ENCODE data around the gene UBAC2.
"Not testable (repeated sequence)": the region's sequence is repeated elsewhere in the genome, so short reads cannot be mapped to it uniquely, and the experiment has no call there.

UBAC2 gene

GRCh38 chr13:99403458-99403971 is 202.9 kb downstream of the UBAC2 start:
- DNase-seq (ENCODE audit: low read depth), result no peak
- no peak overlapping the region for H3K4me3 ChIP-seq (ENCODE audit: low read depth, low read length)
- TF ChIP-seq, protein P1, sequence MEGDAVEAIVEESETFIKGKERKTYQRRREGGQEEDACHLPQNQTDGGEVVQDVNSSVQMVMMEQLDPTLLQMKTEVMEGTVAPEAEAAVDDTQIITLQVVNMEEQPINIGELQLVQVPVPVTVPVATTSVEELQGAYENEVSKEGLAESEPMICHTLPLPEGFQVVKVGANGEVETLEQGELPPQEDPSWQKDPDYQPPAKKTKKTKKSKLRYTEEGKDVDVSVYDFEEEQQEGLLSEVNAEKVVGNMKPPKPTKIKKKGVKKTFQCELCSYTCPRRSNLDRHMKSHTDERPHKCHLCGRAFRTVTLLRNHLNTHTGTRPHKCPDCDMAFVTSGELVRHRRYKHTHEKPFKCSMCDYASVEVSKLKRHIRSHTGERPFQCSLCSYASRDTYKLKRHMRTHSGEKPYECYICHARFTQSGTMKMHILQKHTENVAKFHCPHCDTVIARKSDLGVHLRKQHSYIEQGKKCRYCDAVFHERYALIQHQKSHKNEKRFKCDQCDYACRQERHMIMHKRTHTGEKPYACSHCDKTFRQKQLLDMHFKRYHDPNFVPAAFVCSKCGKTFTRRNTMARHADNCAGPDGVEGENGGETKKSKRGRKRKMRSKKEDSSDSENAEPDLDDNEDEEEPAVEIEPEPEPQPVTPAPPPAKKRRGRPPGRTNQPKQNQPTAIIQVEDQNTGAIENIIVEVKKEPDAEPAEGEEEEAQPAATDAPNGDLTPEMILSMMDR (conservative IDR thresholded peaks at IDR 0.05; ENCODE audit: low read depth, low read length), result no peak

DNA sequence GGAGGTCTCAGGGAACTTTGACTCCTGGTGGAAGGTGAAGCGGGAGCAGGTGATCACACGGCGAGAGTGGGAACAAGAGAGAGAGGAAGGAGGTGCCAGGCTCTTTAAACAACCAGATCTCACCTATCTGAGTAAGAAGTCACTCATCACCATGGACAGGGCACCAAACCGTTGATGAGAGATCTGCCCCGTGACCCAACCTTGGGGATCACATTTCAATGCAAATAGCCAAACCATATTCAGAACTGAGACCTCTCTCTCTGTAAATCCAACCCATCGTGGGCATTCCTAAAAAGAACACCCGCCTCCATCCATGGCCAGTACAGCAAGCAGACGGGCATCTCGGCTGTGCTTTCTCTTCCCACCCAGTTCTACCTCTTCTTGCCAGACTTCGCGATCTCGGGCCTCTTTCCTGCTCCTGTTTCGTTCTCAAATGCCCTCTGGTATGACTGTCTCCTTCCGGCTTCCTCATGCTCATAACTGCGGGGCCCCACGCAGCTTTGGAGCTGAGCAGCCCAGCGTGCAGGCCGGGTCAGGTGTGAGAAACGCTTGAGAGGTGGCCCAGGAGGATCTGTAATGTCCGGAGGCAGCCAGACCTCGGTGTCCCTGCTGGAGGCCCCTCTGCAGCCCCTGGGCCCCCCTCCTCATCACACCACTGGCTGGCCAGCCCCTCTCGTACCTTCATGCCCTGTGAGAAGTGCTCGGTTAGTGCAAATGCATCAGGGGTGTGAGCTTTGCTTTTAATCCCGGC is 203.5 kb downstream of the UBAC2 start:
- DNase-seq (ENCODE audit: low read depth), result no peak
- TF ChIP-seq, protein P1 (conservative IDR thresholded peaks at IDR 0.05; ENCODE audit: low read depth, low read length), result no peak
- no peak overlapping the region for H3K4me3 ChIP-seq (ENCODE audit: low read depth, low read length)

- no peak overlapping the region for H3K4me3 ChIP-seq (ENCODE audit: low read depth, low read length)
- no peak for DNase-seq (ENCODE audit: low read depth)
- TF ChIP-seq, protein P1 (conservative IDR thresholded peaks at IDR 0.05; ENCODE audit: low read depth, low read length), result no peak
Measured at GRCh38 chr13:99405966-99406365, 205.3 kb downstream of the UBAC2 start.

- H3K4me3 ChIP-seq (ENCODE audit: low read depth, low read length), result no peak overlapping the region
- peak; percentile 25 for DNase-seq (ENCODE audit: low read depth)
- TF ChIP-seq, protein P1 (conservative IDR thresholded peaks at IDR 0.05; ENCODE audit: low read depth, low read length), result no peak
Measured at GRCh38 chr13:99406799-99407201, 206.1 kb downstream of the UBAC2 start.

DNA sequence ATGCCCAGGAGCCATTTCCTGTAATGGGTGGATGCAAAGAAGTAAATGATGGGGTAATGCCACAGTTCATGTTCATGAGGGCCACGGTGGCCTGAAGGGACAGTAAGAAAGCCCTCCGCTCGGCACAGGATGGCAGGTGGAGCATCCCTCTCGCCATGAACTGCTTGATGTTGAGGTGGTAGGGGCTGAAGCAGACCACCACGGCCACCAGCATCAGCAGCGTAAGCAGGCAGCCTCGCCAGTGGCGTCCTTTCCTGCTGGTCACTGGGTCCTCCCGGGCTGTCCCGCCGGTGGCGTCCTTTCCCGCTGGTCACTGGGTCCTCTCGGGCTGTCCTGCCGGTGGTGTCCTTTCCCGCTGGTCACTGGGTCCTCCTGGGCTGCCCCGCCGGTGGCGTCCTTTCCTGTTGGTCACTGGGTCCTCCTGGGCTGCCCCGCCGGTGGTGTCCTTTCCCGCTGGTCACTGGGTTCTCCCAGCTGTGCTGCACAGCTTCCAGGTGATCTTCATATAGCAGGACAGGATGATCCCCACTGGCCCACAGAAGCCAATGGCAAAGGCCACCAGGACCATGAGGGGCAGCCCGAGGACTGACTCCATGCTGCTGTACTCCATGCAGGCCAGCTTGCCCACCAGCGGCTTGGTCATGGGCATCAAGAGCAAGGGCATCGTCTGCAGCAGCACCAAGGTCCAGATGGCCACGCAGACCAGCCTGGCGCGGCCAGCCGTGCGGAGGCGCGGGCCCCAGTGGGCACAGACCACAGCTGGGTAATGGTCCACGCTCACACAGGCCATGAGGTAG is 207.4 kb downstream of the UBAC2 start:
- TF ChIP-seq, protein P1 (conservative IDR thresholded peaks at IDR 0.05; ENCODE audit: low read depth, low read length), result no peak
- no peak overlapping the region for H3K4me3 ChIP-seq (ENCODE audit: low read depth, low read length)

GRCh38 chr13:99408703-99409000 is 208.0 kb downstream of the UBAC2 start:
- no peak overlapping the region for H3K4me3 ChIP-seq (ENCODE audit: low read depth, low read length)
- DNase-seq (ENCODE audit: low read depth), result no peak
- TF ChIP-seq, protein P1 (conservative IDR thresholded peaks at IDR 0.05; ENCODE audit: low read depth, low read length), result no peak

More for the DNA sequence above, 207.4 kb downstream of the UBAC2 start:
- no peak for DNase-seq (ENCODE audit: low read depth)

DNA sequence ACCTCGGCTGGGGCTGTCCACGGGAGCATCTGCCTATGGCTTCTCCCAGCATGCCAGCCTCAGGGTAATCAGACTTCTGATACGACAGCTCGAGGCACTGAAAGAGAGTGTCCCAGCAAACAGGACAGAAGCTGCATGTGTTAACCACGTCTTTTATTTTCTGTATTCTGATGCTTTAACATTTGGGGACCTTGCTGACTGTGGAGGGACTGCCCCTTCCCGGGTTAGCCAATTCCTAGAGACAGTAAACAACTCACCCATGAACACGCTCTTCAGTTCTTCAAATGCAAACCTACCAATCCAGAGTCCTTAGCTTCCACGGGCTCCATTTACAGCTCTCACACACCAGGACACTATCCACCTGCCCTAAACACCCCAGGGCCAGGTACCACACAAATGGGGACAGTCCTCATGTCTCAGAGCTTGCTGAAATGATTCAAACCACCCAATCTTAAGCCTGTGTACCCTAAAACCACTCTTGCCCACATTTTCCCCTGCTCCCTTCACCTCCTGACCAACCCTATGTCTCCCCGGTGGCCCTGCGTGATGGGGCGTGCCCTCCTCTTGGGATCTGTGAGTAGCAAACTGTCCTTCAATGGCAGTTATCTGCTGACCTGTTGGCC is 208.9 kb downstream of the UBAC2 start:
- not testable (repeated sequence) for H3K4me3 ChIP-seq (ENCODE audit: low read depth, low read length); DNase-seq (ENCODE audit: low read depth)

- DNase-seq (ENCODE audit: low read depth); H3K4me3 ChIP-seq (ENCODE audit: low read depth, low read length): not testable (repeated sequence)
Measured at GRCh38 chr13:99410646-99411475, 210.2 kb downstream of the UBAC2 start.
